HG02938 (cell line): ENCODE measurements around the gene TBCC.

Experiments
- ATAC-seq: cut with Tn5 transposase; IDR thresholded peaks from one replicate; pipeline ENCODE4 v1.9.1; 2021; ENCODE audit warnings: mild to moderate bottlenecking, moderate library complexity; ENCODE audit not compliant: unreplicated experiment

The TBCC gene

DNA sequence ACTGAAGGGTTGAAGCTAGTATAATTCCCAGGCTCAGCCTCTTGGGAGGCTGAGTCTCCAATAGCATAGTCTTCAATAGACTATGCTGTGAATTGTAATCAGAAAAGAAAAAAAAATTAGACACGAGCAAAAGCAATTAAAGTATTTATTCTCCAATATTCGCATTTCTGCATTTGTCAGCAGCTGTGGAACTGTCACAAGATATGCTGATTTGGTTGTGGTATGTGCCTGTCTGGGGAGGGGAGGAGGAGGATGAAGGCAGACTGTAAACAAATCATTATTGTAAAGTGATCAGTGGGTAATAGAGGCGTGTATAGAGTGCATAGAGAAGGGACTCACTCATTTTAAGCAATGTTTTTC is 25.8 kb upstream of the TBCC start:
- ATAC-seq: no peak

DNA sequence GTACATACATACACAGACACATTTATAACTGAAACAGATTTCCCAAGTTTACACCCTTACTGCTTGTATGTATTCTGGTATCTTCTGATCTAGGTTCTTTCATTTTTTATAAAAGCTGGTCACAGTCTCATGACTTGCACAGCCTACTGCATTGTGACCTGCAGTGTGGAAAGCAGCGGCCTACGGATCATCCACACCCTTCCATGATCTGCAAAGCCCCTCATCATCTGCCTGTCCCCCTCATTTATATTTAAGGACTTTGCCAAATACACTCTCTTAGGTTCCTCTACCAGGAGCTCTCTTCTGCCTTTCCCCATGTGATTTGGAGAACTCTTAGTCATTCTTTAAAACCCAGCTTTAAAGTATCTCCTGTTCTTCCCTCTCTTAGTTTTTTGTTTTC is 23.9 kb upstream of the TBCC start:
- no peak for ATAC-seq

DNA sequence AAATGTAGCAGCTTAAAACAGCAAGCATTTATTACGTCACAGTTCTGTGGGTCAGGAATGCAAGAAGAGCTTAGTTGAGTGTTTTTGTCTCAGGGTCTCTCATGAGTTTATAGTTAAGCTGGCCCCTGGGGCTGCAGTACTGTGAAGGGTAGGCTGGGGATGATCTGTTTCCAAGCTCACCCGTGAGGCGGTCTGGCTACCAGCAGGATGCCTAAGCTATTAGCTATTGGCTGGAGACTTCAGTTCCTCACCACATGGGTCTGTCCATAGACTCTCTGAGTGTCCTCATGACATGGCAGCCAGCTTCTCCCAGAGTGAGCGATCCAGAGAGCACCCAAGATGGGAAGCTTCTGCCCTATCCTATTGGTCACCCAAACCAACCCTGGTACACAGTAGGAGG is 23.1 kb upstream of the TBCC start:
- no peak for ATAC-seq

DNA sequence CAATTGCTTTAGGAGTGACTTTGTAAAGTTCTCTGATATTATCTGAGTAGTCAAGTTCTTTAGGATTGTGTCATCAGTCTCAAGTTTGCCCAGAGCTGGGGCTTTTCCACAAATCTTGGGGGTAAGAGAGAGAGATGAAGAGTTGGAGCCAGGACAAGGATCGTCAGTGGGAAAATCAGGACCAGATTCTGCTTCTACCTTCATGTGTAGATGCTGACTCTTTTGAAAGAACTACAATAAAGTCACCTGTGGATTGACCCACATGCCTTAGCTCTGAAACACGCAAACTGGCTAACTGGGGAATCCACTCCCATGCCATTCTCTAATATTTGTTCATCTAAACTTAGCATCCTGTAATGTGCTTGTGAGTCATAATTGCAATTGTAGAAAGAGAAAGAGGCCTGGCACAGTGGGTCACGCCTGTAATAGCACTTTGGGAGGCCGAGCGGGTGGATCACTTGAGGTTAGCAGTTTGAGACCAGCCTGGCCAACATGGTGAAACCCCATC is 20.3 kb upstream of the TBCC start:
- no peak for ATAC-seq

DNA sequence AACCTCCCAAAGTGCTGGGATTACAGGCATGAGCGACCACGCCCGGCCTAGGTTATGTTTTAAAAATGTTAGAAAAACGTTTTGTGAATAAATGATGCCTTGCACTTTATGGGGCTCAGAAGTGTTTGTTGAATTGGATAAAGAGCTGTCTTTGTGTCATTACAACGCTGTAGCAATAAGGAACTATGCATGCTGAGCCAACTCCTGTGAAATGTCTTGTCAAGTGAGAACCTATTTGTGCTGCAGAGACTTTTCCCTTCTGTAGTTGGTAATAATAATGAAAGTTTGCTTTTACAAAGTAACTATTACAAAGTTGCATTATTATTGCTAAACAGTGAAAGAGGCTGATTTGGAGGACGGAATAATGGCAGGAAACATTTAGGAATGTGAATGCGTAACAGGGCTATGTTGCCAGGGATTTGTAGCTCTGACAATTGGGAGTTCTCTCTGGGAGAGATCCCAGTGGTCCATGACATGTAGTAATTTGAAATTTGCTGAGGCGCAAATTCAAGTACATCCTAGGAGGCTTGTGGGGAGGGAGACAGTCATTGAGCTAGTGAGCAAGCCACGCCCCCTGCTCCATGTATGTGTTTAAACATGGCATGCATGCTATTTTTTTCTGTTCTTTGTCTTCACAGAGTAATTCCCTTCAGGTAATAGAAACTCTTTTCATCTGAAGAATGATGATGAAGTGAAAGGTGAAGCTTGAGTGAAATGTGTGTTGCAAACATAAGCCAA is 19.2 kb upstream of the TBCC start:
- no peak for ATAC-seq

DNA sequence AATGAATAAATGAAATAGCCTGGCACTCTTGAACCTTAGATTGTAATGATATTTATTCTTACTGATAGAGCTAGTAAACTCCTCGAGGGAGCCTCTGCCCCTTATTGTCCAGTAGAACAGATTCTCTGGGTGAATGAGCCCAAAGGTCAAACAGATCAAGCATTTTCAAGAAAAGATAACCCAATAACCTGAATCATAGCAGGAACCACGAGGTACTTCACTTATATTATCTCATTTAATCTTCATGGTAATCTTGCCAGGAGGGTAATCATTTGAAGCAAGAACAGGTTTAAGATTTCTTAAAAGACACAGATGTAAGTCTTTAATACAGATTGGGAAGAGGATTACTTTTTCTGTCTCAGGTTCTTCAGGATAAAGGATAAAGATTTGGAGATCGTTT is 17.0 kb upstream of the TBCC start:
- ATAC-seq: no peak

DNA sequence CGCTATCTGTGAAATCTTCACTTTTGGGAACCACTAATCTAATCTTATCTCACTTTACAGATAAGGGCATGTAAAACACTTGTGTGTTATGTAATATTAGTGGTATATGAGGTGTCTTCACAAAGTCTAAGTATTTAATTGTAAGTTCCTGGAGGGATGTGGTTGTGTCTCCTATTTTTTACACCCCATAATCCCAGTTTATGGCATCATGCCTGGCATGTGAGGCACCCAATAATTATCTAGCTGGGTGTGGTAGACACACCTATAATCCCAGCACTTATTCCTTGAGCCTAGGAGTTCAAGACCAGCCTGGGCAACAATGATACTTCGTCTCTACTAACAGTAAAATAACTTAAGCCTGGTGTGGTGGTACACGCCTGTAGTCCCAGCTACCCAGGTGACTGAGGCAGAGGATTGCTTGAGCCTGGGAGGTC is 16.5 kb upstream of the TBCC start:
- no peak for ATAC-seq

DNA sequence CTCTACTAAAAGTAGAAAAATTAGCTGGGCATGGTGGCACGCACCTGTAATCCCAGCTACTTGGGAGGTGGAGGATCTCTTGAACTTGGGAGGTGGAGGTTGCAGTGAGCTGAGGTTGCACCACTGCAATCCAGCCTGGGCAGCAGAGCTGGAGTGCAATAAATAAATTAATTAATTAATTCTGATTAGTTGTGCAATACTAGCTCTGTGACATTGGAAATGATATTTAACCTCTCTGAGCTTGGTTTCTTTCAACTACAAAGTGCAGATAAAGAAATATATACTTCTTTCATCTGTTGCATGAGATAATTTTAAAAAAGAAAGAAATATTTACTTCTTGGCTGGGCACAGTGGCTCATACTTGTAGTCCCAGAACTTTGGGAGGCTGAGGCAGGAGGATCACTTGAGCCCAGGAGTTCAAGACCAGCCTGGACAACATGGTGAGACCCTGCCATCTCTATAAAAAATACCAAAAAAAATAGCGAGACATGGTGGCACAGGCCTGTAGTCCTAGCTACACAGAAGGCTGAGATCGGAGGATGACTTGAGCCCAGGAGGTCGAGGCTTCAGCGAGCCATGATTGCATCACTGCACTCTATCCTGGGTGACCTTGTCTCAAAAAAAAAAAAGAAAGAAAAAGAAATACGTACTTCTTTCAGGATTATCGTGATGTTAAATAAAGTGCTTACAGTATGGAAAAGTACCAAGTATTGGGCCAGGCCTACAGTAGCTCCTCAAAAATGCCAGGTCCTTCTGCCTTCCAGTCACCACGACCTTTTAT is 15.6 kb upstream of the TBCC start:
- ATAC-seq: no peak

DNA sequence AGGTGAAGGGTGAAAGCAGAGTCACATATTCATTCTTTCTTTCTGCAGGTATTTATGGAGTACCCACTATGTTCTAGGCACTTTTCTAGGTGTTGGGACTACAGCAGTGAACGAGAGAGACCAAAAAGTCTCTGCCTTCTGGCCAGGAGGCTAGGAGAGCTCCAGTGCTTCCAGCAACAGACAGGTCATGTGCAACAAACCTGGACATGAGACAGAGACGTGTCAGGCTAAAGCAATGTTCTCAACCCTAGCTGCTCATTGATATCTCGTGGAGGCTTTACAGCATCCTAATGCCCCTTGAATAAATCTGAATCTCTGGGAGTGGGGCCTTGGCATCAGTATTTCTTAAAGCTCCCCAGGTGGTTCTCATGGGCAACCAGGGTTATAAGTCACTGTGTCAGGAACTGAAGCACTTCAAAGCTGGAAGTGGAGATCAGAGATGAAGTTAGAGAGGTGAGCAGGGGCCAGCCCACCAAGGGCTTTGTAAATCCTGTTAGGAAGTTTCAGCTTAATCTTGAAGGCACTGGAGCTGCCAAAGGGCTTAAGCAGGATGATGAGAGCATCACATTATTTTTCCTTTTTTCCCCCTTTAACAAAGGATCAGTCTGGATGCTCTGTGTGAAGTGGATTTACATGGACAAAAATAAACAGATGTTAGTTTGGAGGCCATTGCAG is 13.0 kb upstream of the TBCC start:
- ATAC-seq: no peak

DNA sequence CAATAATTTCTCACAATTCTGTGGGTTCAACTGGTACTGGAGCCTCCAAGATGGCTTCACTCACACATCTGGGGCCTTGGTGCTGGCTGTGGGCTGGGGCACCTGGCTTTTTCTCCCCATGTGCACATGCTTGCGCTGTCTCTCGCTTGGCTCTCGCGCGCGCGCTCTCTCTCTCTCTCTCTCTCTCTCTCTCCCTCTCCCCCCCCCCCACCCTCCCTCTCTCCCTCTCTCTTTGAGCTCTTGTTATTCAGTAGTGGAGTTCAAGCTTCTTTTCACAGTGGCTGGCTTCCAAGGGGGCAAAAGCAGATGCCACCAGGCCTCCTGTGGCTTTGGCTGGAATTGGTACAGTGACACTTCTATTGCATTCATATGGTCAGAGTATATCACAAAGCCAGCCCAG is 10.8 kb upstream of the TBCC start:
- no peak for ATAC-seq

DNA sequence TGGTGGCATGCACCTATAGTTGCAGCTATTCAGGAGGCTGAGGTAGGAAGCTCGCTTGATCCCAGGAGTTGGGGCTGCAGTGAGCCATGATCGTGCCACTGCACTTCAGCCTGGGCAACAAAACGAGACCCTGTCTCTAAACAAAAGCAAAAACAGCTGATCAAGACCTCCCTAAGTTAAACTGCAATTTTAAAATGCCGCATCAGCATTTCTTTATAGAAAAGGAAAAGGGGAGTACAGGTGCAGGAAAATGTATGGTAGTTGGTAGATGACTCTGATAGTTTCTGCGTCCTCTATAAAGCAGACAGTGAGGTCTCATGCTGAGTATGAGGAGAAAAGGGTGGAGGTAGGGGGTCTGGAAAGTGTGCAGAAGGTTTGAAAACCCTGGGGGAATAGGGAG is 8.9 kb upstream of the TBCC start:
- no peak for ATAC-seq

DNA sequence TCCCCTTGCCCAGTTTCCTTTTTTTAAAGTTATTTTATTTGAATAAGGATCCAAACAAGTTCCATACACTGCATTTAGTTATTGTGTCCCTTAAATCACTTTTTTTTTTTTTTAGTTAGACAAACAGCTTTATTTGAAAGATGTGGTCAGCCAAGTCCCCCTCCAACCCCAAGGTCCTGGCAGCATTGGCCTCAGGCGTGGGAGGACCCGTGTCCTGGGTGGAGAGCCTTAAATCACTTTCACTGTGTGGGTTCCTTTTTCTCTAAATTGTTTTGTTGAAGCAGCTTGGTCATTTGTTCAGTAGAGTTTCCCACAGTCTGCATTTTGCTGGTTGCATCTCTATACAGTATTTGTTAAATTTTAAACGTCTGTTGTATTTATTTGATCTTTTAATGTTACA is 5.2 kb upstream of the TBCC start:
- no peak for ATAC-seq

DNA sequence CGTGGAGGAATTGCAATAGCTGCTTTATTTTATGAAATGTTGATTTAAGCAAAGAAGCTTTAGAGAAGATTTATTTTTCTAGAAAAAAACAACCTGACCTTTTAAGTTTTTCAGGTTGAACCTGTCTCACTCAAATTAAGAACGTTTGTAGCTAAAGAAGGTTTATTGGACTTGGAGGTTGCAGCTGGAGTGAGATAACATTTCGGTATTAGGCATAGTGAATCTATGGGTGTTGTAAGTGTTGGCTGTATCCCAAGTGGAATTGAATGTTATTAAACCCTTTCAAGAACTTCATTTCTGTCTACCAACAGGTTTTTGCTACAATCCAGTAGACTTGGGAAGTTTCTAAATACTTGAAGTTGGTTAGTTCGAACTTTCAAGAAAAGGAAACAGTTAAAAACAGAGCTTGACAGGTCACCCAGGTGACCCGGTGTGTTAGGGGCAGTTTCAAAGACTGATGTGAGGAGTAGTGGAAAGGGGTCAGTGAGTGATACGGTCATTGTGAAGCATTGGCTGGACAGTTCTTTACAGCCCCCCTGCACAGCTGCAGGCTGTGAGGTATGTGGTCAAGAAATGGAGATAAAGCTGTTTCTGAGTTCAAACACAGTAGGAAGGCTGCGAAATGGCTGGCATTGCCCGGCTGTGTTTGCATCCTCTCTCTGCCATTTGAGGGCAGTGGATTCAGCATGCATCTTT is 2.4 kb upstream of the TBCC start:
- no peak for ATAC-seq

DNA sequence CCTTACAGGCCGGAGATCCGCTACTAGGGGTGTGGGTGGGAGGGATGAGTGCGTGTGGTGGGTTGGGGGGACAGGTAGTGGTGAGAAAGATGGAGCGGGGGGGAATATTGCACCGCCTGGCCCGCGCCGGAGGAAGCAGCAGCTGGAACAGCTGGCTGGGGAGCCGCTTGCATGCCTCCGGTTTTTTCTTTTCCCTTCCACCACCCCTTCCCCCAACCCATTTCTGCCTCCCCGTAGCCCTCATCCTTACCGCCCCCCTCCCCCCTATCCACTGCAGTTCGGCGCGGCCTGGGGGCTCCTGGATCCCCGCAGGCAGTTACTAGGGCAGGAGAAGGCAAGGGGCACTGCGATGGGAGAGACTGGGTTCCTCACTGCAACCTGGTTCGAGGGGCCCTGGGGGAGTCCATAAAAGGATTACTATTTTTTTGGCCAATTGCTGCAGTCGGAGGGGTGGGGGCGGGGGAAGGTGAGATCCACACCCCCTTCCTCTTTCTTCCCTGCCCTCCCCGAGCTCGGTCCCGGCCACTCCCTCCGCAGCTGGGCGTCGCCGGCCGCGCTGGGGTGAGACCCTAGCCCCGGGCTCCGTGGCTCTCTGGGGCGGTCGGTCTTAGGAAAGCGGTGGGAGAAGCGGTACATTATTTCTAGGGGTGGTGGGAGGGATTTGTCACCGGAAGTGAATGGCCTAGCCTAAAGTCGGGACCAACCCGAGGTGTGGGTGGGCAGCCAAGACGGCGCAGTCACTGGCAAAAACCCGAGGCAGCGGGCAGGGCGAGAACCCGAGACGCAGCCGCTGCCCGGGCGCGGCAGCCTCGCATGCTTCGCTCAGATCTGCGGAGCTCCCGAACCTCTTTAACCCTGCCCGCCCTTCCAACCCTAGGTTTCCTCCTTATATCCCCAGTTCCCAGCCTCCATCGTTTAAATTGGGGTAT is 824 bp upstream of the TBCC start:
- ATAC-seq: peak; percentile 42

DNA sequence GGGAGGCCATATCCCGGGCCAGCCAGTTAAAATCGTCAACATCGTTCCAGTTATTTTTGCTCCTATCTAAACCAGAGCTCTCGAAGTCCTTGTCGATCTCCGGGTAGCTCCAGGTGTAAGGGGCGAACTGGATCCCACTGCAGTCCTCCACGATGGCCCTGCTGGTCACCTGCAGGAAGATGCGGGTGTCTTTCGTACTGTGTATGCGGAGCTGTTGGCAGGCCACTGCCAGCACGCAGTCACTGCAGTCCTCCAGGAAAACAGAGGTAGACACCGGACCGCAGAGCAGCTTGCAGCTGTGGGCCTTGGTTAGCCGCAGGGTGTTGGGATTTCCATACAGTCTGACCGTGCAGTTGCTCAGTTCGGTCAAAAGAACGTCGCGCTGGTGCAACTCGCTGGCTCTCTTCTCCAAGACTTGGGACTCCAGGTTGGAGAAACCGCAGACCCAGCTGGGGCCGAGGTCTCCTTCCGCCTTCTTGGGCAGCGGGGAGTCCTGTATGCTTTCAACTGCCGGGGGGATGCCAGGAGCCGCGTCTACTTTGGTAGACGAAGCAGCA is 742 bp downstream of the TBCC start:
- ATAC-seq: no peak

DNA sequence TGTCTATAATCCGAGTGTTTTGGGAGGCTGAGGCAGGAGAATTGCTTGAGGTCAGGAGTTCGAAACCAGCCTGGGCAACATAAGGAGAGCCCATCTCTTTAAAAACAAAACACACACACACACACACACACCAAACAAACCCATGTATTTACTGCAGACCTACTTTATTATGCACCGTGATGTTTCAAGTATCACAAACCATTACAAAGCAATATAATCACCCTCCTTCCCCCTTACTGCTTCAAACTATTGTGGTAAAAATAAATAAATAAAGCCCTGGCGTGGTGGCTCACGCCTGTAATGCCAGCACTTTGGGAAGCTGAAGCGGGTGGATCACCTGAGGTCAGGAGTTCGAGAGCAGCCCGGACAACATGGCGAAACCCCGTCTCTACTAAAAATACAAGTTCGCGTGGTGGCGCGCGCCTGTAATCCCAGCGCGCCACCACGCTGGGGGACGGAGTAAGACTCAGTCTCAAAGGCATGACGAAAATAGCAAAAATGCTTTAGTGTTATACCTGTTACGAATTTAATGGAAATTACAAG is 1.5 kb downstream of the TBCC start:
- no peak for ATAC-seq

DNA sequence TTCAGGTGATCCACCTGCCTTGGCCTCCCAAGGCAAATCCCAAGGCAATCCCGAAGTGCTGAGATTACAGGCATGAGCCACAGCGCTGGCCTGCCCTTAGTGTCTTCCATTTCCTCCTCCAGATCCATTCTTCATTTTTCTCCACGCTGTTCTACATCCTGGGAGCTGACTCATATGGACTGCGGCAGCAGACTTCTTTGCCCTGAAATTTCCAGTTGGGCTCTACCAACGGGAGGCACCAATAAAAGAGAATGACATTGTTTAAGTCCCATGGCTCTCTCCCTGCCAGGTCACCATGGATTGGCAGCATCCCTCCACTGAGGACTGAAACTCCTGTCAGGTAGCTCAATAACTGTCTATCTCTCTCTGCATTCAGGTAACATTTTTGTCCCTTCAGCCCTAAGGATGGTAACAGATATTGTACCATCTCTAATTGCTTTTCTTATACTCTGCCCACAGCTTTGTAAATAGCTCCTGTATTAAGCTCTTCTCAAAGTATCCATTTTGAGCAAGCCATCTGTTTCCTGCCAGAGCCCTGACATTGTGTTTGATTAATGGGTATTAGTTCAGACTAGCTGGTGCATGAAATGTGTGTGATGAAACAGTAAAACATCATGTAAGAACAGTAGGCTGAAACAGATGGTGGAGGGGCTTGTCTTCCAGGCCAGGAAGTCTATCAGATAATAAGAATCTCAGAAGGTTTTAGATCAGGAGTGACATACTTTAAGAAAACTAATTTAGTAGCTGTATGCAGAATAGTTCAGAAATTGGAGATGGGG is 3.6 kb downstream of the TBCC start:
- ATAC-seq: no peak

DNA sequence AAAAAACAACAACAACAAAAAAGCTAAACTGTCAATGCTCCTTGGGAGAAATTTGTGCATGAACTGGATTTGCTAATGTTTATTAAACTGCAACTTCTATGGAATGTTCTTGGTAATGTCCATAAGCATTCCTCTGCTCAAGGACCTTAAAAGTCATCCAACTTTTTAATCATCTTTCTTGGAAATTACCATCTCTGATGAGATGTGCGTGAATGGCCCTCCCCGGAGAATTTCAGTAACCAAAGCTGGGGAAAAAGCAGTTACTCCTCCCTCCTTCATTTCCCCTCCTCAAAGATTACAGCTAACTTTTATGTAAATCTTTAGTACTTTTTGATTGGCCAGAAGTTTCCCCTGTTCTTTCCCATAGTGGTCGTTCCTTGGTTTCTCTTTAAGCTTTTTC is 5.2 kb downstream of the TBCC start:
- ATAC-seq: no peak

DNA sequence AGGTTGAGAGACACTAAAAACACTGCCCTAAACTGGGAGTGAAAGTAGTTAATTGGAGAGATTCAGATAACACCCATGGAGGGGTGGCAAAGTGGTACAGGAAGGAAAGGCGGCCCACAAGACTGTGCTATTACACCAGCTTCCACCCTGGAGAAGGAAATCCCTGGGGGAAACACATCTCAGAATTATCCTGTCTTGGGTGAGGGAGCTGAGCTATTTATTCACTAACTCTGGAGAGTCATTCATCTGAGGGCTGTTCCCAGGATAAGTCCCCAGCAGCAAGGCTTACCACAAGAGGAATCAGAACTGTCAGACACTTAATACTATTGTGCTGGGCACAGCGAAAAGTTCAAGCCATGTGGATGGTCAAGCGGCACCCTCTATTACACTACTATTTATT is 9.9 kb downstream of the TBCC start:
- no peak for ATAC-seq
